NCI-H446 (cell line): ENCODE results near the gene GPBP1L1.
"Not testable (repeated sequence)": the region's sequence is repeated elsewhere in the genome, so short reads cannot be mapped to it uniquely, and the experiment has no call there.

Source experiments
- DNase-seq, 2 experiments: peaks; one replicate each; lab custom pipeline; 2025; lab: John Stamatoyannopoulos, UW

Gene GPBP1L1

DNA sequence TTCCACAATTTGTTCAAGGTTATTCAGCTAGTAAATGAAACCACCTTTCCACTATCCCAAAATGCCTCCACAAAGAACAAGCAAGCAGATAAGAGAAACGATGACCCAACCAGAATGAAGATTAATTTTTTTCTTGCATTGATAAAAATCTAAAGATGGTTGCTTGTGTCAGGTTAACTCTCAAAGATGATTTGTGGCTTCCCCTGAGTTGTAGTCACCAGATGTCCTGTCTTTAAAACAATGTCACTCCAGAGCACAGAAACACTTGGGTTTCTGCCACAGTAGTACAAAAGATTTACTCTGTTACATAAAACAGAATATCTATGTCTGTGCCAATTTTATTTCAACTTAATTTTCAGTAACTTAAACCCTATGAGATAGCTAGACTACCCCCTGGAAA is 51.1 kb downstream of the GPBP1L1 start:
- no peak for DNase-seq

DNA sequence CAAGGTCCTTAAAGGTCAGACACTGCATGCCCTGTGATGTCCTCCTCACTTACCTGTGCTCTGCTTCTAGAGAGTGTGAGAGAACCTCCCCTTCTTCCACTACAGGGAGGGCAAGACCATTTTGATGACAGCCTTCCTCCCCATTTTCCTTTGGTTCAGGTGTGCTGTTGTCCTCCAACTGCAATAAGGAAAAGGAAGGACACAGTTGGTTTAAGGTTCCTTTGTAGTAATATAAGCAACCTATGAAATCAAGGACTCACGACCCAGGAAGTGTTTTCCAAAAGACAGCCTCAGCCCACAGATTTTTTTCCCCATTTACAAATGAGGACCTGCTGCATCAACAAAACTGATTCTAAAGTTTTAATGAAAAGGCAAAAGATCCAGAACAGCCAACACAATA is 55.9 kb downstream of the GPBP1L1 start:
- no peak for DNase-seq

GRCh38 chr1:45629035-45629434 is 57.3 kb downstream of the GPBP1L1 start:
- no peak for DNase-seq

- no peak for DNase-seq
Measured at GRCh38 chr1:45623972-45624371, 62.4 kb downstream of the GPBP1L1 start, which contains the start of gene CCDC17. TSS of gene CCDC17 (minus strand) at chr1:45624054. CDS start at chr1:45623909, 145 bp downstream.

- DNase-seq = no peak
Measured at GRCh38 chr1:45622524-45623394, 63.6 kb downstream of the GPBP1L1 start.

DNA sequence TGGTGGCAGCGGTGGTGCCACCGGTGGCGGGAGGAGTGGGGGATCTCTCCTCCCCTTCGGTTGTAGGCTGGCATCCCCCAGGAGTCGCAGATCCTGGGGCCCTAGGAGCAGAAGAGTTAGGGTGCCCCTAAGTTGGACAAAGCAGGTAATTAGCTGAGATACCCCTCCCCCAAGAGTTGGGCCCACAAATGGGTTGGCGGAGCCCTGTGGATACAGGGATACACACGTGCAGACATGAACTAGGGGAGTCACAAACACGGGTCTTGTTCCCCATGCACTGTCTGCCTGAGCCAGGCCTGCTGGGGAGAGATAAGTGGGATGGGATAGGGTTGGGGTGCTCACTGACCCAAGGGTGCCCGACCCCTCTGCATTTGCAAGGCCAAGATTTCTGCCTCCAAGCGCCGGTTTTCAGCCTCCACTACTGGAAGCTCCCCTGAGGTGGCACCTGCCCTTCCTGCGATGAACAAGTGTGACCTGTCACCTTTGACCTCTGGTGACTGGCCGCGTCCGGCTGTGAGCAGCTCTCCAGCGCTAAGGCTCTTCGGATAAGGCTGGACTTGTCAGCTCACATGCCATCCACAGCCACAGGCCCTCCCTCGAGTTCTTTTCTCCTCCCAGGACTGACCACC is 64.3 kb downstream of the GPBP1L1 start:
- DNase-seq = no peak

GRCh38 chr1:45621501-45621836 is 64.9 kb downstream of the GPBP1L1 start:
- DNase-seq = no peak

DNA sequence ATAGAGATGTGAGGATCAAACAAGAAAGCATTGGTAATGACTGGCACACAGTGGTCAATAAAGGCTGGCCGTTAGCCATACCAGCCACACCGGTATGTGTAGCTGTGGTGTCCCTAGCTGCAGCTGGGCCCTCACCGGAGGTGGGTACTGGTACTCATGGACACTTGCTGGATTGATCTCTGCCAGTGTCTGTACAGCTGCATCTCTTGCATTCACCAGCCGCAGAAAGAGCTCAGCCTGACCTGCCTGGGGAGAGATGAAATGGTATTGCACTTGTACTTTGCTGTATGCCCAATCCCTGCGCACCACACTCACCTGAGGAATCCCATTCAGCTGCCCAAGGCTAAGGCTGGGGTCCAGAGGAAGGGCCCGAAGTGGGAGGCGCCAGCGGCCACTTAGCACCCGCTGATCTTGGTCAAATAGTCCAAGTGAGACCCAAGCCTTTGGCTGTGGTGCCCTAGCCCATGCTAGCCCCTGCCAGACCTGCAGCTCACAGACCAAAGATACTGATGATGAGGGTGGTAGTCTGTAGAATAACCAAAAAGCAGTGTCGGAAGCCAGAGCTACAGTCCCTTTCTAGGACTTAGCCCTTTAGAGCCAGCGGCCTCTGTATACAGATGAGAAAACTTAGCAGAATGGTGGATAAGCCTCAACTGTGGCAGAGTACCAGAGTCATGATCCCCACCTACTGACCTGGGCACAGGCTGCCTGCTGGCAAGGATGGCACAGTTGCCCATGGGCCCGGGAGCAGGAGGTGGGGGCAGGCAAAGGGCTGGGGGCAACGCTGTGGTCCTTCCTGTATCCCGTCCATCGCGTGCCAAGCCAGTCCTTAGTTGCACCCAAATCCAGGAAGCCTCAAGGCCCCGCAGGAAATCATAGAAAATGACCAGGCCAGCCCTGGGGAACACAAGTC is 65.5 kb downstream of the GPBP1L1 start:
- DNase-seq = no peak

DNA sequence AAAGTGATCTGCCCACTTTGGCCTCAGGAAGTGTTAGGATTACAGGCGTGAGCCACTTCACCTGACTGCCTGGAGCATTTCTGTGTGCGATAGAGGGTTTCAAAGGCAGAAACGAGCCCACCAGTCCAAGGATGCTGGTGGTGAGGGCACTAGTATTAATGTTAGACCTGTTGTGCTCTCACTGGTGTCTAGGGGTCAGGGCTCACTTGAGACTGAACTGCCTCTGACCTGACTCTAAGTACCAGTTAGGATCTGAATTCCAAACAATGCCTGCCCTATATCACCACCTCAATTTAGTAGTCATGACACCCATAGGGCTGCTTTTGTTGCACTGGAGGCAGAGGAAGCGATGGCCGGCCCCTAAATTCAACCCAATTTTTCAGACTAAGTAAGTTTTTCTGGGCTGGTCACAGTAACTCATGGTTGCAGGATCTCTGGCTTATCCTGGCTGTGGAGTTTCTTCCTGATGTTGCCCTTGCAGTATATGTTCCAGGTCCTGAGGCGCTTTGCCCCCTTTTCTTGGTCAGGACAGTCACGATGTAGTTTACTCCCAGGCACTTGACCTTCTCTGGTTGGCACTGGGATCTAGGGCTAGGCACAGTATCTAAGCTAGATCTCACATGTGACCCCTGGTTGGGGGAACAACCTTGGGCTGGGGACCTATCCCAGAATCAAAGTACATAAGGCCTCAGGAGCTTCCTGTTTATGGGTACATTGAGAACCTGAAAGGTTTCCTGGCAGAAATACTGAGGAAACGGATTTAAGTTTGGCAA is 67.0 kb downstream of the GPBP1L1 start:
- no peak for DNase-seq

DNA sequence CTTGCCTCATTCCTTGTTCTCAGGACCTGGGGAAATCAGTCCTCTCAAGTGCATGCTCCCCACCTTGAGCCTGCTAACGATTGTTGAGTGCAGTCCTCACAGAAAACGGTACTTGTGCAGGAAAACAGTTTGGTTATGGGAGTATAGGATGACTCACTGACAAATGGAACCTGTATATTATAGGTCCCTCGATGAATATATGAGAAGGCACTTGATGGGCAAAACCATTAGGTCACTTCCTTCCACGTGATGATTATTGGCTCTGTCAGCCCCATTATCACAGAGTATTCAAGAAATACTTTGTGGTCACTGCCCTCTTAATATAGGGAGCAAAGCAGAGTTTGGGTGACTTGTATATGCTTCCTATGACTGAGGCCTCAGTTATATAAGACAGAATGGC is 68.7 kb downstream of the GPBP1L1 start:
- no peak for DNase-seq

- DNase-seq = no peak
Measured at GRCh38 chr1:45615885-45616284, 70.4 kb downstream of the GPBP1L1 start.

DNA sequence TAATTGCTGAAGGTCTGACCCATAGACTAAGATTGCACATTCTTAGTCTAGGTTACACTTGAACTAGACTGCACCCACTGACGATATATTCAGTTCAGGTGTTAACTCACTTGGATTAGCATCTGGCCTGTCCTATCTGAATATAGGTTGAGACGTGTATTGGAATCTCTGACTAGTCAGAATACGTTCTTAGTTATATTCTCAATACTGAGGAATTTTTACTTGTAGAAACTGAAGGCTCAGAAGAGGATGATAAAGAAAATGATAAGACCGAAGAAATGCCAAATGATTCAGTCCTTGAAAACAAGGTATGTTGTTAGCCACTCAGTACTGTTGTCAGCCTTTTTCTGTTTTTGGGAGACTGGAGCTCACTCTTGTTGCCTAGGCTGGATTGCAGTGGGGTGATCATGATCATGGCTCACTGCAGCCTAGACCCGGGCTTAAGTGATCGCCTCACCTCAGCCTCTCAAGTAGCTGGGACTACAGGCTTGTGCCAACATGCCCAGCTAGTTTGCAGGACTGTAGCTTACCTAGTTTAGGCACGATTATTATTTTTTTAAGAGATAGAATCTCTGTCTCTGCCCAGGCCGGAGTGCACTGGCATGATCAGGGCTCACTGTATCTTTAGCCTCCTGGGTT is 73.3 kb downstream of the GPBP1L1 start:
- no peak for DNase-seq

DNA sequence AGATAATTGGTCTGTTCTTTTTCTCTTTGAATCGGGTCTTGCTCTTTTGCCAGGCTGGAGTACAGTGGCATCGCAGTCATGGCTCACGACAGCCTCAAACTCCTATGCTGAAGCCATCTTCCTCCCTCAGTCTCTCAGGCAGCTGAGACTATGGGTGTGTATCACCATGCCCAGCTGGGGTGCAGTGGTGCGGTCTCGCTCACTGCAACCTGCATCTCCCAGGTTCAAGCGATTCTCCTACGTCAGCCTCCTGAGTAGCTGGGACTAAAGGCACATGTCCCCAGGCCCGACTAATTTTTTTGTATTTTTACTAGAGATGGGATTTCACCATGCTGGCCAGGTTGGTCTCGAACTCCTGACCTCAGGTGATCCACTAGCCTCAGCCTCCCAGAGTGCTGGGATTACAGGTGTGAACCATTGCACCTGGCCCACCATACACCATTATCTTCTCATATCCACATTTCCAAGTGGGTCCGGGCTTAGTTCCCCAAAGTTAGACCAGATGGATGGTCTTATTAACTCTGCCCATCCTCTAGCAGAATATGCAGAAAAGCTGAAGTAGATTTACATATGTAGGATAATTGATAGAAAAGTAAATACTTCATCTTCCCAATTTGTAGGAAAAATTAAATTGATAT is 75.6 kb downstream of the GPBP1L1 start:
- DNase-seq = no peak

DNA sequence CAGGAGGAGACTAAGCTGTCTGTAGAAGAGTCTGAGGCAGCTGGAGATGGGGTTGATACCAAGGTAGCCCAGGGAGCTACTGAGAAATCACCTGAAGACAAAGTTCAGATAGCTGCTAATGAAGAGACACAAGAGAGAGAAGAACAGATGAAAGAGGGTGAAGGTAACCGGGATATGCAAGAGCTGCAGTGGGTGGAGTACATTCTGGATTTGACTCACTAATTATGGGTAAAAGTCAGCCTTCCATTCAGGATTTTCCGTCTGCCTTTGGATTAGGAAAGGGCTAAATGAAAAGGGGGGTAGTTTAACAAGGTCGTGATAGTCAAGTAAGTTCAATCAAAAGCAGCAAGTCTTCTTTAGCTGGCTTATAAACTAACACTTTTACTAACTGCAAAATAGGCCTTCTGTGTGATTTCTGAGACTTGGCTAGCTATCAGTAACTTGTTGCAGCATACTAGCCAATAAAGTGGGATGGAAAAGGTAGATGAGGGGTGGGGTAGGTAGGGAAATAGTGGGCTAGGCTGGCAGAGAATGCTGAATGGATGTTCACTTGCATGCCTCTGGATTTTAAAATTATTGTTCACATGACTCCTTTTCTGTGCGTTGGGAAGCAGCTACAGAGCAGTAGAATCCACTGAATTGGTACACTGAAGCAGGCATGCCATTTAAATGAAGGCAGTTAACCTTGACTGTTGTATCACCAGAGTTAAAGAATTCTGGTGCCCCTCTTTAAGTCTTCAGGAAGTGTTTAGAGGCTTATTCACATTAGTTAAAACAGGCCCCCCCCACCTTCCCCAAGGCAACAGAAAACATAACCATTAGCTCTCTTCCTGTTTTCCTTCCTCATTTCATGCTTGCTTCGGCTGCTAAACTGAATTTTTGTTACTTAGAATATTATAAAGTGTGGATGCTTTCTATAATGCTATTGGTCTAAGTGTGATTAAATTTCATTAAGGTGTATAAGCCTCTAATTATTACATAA is 77.9 kb downstream of the GPBP1L1 start:
- DNase-seq = no peak

GRCh38 chr1:45607404-45608074 is 78.8 kb downstream of the GPBP1L1 start:
- DNase-seq = no peak

DNA sequence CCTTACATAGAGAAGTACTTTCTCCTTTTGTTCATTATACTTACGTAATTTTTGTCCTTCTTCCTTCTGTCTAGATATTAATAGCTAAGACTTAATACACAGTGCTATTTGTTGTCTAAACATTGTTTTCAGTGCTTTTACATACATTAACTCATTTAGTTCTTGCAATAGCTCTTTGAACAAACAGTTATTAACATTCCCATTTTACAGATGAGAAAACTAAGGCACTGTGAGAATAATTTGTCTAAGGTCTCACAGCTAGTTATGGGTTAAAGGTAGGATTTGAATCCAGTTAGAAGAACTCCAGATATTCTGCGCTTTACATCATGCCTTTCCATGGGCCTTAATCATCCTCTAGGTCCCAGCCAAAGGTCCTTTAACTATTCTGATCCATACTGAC is 82.1 kb downstream of the GPBP1L1 start:
- DNase-seq = no peak

GRCh38 chr1:45596765-45597164 is 89.6 kb downstream of the GPBP1L1 start:
- not testable (repeated sequence) for DNase-seq

DNA sequence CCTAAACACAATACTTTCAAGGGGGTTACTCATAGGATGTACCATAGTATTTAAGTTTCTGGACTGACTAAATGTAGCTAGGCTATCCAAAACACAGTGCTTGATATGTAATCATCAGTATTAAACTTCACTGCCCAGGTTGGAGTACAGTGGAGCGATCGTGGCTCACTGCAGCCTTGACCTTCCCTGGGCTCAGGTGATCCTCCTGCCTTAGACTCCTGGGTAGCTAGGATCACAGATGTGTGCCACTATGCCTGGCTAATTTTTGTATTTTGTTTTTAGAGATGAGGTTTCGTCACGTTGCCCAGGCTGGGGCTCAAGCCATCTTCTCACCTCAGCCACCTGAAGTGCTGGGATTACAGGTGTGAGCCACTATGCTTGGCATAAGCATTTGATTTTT is 91.9 kb downstream of the GPBP1L1 start:
- DNase-seq = no peak

DNA sequence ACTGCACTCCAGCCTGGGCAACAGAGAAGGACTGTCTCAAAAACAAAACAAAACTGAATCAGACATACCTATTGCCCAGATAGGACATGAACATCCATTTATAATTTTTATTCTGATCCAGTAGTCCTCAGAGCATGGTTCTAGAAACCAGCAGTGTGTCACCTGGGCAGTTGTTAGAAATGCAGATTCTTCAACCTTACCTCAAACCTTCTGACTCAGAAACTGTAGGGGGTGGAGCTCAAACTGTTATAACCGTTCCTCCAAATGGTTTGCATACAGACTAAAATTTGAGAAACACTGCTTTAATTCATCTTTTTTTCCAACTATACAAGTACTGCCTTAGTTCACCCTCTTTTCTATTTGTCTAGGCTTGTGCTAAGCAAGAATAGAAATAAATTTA is 96.5 kb downstream of the GPBP1L1 start:
- DNase-seq = no peak
